HG03066 (cell line): ENCODE measurements around the gene EXOC4.

Source experiments
- ATAC-seq: cut with Tn5 transposase; IDR thresholded peaks from one replicate; pipeline ENCODE4 v1.9.1; 2021; ENCODE audit warnings: low read depth; ENCODE audit not compliant: unreplicated experiment

EXOC4 gene

GRCh38 chr7:133650487-133651300 lies 397.8 kb downstream of the EXOC4 start:
- no peak for ATAC-seq

- no peak for ATAC-seq
These were observed 399.7 kb downstream of the EXOC4 start for GRCh38 chr7:133652547-133652946.

DNA sequence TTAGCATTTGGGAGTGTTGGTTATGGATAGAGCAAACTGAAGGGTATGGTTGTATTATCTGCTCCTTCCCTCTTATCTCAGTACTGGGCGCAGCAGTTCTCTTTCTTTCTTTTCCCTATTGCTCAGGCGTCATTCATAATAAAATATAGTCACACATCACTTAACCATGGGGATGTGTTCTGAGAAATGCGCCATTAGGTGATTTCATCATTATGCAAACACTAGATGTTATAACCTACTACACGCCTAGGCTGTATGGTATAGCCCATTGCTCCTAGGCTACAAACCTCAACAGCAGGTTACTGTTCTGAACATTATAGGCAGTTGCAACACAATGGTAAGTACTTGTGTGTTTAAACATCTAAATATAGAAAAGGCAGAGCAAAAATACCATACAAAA lies 401.7 kb downstream of the EXOC4 start:
- no peak for ATAC-seq

DNA sequence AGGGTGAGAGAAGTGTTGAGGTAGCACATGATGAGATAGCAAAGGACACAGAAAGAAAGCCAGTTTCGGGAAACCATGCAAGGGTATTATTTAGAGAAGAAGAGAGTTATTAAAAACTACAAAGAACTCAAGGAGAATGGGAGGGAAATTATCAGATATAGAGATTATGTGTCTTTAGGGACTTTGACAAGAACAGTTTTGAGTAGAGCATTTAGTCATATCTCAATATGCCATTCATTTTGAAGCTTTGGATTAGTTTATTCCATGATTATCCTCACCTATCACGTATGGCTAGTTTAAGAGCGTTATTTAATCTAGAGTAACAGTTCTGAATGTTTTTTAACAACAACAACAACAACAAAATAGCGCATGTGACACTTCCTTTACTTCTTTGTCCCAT lies 409.4 kb downstream of the EXOC4 start:
- no peak for ATAC-seq

GRCh38 chr7:133662830-133663229 lies 410.0 kb downstream of the EXOC4 start:
- no peak for ATAC-seq

- no peak for ATAC-seq
These were observed 411.6 kb downstream of the EXOC4 start for GRCh38 chr7:133664528-133664927.

DNA sequence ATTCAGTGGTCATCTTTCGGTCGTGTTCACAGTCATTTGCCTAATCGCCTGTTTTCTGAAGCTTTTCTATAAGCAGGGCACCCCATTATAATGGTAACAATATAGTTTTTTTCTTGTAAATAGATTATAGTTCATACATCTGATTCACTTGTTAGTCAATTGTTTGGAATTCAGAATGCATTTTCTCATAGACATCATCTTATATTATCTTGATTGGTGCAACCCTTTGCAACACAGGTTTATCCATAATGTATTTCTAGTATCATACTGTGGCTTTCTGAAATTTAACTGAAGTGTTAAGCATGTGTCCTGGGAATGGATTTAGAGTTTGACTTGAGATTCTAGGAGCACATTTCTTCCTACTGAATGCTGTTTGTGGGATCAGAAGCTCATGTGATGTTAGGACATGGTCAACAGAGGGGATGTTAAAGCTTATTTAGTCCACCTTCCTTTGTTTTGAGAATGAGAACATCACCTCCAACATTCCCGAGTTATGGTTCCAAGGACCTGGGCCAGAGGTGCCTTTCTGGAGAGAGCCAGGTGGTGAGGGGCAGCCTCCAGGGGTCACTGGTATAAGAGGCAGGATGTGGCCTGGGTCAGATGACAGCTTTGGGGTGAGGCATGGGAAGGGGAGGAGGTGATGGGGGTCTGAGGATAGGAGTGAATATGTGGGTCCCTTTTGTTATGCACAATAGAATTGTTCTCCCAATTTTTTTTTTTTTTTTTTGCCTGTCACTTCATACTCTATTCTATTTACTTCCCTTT lies 415.6 kb downstream of the EXOC4 start:
- ATAC-seq: no peak

DNA sequence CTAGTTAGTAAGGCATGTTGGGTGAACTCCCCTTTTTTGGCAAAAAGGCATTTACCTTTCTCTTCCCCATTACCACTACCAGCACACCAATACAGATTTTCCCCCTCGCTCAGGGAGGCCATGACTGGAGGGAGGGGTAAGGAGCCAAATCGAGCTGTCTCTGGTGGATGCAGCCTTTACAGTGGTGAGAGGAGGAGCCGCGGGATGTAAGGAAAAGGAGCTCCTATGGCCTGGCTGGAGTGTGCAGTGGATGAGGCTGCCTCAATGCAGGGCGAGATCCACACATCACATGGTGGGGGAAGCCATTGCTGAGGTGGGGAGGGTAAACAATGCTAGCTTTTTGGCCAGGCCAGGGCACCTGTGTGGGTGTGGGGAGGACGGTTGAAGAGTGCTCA lies 416.2 kb downstream of the EXOC4 start:
- no peak for ATAC-seq

DNA sequence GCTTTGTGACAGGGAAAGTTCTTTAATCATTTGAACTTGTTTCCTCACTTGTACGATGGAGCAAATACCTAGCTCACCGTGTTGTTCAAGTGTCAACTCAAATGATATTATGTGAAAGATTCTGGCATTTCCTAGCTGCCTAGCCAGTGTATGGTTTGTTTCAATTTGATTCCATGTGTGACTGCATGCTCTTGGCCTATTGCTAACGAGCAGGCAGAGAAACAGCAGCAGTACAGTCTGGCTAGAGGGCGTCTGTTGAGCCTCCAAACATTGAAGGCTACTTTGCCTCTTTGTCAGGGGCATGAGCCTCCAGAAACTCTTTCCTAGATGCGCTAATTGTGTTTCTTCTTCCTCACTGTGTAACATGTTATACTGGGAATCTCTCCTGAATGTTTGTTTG lies 417.4 kb downstream of the EXOC4 start:
- ATAC-seq: no peak

GRCh38 chr7:133672866-133673265 lies 420.0 kb downstream of the EXOC4 start:
- no peak for ATAC-seq

GRCh38 chr7:133674079-133674763 lies 421.3 kb downstream of the EXOC4 start:
- ATAC-seq: no peak

DNA sequence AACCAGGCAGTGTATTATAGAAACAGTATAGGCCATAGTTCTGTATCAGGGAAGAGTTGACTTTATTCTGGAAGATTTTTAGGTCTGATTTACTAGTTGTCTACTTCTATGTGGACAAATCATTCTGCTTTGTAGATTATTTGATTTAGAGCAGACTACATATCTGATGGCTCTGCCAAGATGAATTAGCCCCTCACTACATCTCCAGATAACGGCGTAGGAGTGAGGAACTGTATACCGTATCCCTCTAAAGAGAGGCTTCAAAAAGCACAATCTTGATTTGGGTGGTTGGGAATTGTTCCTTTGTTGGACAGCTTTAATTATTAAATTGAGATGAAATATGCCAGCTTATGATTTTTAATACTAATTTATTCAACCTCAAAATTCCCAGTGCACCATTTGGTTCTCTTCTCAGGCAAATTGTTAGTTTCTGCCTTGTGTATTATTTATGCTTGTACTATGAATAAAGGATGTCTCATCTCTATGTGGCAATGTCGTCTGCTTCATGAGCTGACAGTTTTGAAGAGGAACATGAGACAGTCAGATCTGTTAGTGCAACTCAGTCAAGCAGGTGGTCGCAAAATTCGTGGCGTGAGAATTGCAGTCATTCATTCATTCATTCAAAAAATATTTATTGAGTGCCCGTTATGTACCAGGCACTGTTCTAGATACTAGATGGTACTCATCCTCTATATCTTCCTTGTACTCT lies 422.8 kb downstream of the EXOC4 start:
- no peak for ATAC-seq

- ATAC-seq: no peak
These were observed 424.0 kb downstream of the EXOC4 start for GRCh38 chr7:133676805-133677370.

GRCh38 chr7:133678137-133678814 lies 425.4 kb downstream of the EXOC4 start:
- no peak for ATAC-seq

DNA sequence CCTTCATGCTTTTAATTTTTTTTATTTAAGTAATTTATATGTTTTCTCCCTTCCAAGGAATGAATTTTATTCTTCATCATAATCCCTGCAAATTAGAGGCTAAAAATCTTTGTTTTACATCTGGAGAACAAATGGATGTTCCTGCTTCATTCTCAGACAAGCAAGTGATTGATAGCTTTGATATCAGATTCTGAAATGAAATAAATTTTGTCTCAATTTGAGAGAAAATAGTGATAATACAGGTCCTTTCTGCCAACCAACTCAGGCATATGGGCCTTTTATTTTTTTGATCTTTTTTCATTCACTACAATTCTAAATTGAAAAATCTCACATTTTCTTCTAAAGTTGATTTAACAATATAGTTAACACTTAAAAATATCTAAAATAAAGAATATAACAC lies 427.1 kb downstream of the EXOC4 start:
- no peak for ATAC-seq

DNA sequence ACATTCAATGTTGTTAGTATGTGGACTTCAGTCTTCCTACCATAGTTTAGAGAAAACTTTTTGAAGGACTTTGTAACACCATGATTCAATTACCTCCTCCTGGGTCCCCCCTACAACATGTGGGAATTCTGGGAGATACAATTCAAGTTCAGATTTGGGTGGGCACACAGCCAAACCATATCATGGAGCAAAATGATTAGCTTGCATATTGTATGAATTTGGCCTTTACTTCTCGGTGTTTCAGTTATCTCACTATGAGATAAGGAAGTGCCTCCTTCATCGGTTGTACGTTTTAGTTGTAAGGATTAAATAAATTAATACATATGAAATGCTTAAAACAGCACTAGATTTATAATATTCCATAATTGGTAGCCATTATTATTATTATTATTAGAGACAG lies 428.7 kb downstream of the EXOC4 start:
- no peak for ATAC-seq

- ATAC-seq: no peak
These were observed 429.7 kb downstream of the EXOC4 start for GRCh38 chr7:133682364-133683181.

DNA sequence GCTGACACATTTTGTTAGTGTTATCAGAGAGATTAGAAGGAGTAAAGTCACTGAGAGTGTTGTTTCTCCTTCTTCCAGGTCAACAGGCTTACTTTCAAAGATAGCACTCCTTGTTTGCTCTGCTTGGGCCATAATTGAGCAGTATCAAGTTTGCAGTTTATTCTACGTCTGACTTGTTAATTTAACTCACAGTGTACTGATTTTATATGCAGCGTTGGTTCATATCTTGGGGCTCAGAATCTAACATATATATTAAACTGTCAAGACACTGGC lies 430.2 kb downstream of the EXOC4 start:
- no peak for ATAC-seq

GRCh38 chr7:133688483-133689239 lies 435.8 kb downstream of the EXOC4 start:
- ATAC-seq: no peak
